ENCODE results near the gene ZFHX3.

The ZFHX3 gene

DNA sequence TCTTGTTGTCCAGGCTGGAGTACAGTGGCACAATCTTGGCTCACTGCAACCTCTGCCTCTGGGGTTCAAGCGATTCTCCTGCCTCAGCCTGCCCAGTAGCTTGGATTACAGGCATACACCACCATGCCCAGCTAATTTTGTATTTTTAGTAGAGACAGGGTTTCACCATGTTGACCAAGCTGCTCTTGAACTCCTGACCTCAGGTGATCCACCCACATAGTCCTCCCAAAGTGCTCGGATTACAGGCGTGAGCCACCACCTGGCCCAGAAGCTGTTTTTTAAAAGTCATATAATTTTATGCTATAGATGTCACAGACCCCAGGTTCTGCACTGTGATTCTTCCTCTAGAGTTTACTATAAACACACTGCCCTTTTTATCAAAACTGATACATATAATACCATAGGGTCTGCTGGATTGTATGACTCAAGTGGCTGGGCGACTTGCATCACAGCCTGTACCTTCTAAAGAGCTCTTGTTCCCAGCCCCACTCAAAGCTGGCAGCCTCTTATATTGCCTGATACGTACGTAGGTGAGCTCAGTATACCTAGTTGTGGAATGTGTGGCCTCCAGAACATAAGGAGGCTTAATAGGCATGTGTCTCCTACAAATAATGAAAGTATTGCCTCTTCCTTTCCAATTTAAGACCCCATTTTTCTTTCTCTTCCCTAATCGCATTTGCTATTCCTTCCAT is 295.8 kb downstream of the ZFHX3 start:
- TF ChIP-seq, protein P1, sequence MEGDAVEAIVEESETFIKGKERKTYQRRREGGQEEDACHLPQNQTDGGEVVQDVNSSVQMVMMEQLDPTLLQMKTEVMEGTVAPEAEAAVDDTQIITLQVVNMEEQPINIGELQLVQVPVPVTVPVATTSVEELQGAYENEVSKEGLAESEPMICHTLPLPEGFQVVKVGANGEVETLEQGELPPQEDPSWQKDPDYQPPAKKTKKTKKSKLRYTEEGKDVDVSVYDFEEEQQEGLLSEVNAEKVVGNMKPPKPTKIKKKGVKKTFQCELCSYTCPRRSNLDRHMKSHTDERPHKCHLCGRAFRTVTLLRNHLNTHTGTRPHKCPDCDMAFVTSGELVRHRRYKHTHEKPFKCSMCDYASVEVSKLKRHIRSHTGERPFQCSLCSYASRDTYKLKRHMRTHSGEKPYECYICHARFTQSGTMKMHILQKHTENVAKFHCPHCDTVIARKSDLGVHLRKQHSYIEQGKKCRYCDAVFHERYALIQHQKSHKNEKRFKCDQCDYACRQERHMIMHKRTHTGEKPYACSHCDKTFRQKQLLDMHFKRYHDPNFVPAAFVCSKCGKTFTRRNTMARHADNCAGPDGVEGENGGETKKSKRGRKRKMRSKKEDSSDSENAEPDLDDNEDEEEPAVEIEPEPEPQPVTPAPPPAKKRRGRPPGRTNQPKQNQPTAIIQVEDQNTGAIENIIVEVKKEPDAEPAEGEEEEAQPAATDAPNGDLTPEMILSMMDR (IDR thresholded peaks at IDR 0.05), result no peak
- Histone ChIP-seq H3K9me3 (no peaks in the 10 kb centered on the region), H3K4me1 (ENCODE audit: control insufficient read depth in 1 of 2, insufficient read depth in 1 of 2, low read depth in 1 of 2, low read length in 1 of 2) (no peaks in the 10 kb centered on the region), H3K36me3 (no peaks in the 10 kb centered on the region), H3K27me3 (no peaks in the 10 kb centered on the region), H3K27ac (no peak overlapping the region), H3K4me3 (ENCODE audit: low read depth in 1 of 2, low read length in 1 of 2) (no peak overlapping the region)

DNA sequence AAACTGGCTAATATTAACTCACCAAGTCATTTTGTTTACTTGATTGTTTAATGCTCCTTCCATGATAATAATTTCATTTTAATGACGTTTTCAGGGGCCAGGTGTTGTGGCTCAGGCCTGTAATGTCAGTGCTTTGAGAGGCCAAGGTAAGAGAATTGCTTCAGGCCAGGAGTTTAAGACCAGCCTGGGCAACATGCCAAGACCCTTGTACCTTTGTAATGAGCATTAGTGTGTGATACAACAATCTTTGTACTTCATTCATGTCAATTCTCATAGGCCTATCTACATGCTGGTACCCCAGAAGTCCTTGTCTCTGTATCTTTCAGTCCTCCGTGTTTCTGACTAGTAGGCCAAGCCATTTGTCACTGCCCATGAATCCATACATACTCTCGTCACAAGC is 296.9 kb downstream of the ZFHX3 start:
- TF ChIP-seq, protein P1 (IDR thresholded peaks at IDR 0.05), result no peak
- H3K4me1 ChIP-seq (ENCODE audit: control insufficient read depth in 1 of 2, insufficient read depth in 1 of 2, low read depth in 1 of 2, low read length in 1 of 2), result no peaks in the 10 kb centered on the region
- no peaks in the 10 kb centered on the region for H3K9me3 ChIP-seq
- H3K27ac ChIP-seq, result no peak overlapping the region
- no peaks in the 10 kb centered on the region for H3K27me3 ChIP-seq
- H3K4me3 ChIP-seq (ENCODE audit: low read depth in 1 of 2, low read length in 1 of 2), result no peak overlapping the region
- H3K36me3 ChIP-seq, result no peaks in the 10 kb centered on the region

GRCh38 chr16:72749091-72749490 is 298.8 kb downstream of the ZFHX3 start:
- no peaks in the 10 kb centered on the region for H3K9me3 ChIP-seq
- TF ChIP-seq, protein P1 (IDR thresholded peaks at IDR 0.05), result no peak
- H3K27me3 ChIP-seq, result no peaks in the 10 kb centered on the region
- no peak overlapping the region for H3K27ac ChIP-seq
- no peak overlapping the region for H3K4me3 ChIP-seq (ENCODE audit: low read depth in 1 of 2, low read length in 1 of 2)
- H3K4me1 ChIP-seq (ENCODE audit: control insufficient read depth in 1 of 2, insufficient read depth in 1 of 2, low read depth in 1 of 2, low read length in 1 of 2), result no peaks in the 10 kb centered on the region
- H3K36me3 ChIP-seq, result no peaks in the 10 kb centered on the region

GRCh38 chr16:72744076-72744793 is 303.7 kb downstream of the ZFHX3 start:
- no peak overlapping the region for H3K27ac ChIP-seq
- TF ChIP-seq, protein P1 (IDR thresholded peaks at IDR 0.05), result no peak
- no peaks in the 10 kb centered on the region for H3K36me3 ChIP-seq
- no peak overlapping the region for H3K4me3 ChIP-seq (ENCODE audit: low read depth in 1 of 2, low read length in 1 of 2)
- H3K27me3 ChIP-seq, result no peaks in the 10 kb centered on the region
- no peaks in the 10 kb centered on the region for H3K4me1 ChIP-seq (ENCODE audit: control insufficient read depth in 1 of 2, insufficient read depth in 1 of 2, low read depth in 1 of 2, low read length in 1 of 2)
- H3K9me3 ChIP-seq, result no peaks in the 10 kb centered on the region

DNA sequence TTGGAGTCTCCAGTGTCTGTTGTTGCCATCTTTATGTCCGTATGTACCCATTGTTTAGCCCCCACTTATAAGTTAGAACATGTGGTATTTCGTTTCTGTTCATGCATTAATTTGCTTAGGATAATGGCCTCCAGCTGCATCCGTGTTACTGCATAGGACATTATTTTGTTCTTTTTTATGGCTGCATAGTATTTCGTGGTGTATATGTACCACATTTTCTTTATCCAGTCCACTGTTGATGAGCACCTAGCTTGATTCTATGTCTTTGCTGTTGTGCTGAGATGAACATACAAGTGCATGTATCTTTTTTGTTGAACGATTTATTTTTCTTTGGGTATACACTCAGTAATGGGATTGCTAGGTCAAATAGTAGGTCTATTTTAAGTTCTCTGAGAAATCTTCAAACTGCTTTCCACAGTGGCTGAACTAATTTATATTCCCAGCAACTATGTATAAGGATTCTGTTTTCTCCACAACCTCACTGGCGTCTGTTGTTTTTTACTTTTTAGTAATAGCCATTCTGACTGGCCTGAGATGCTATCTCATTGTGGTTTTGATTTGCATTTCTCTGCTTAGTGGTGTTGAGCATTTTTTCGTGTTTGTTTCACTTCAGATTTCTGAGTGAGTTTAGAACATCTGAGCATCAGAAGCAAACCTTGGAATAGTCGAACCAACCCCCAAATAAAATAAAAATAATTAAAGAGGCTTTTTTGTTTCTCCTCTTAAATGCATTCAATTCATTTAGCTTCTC is 304.7 kb downstream of the ZFHX3 start:
- no peaks in the 10 kb centered on the region for H3K36me3 ChIP-seq
- TF ChIP-seq, protein P1 (IDR thresholded peaks at IDR 0.05), result no peak
- H3K9me3 ChIP-seq, result no peaks in the 10 kb centered on the region
- no peaks in the 10 kb centered on the region for H3K27me3 ChIP-seq
- no peaks in the 10 kb centered on the region for H3K4me1 ChIP-seq (ENCODE audit: control insufficient read depth in 1 of 2, insufficient read depth in 1 of 2, low read depth in 1 of 2, low read length in 1 of 2)
- no peak overlapping the region for H3K4me3 ChIP-seq (ENCODE audit: low read depth in 1 of 2, low read length in 1 of 2)
- no peak overlapping the region for H3K27ac ChIP-seq
